Calu3 (cell line): ENCODE data around the gene ZBED5. TPM values are rescaled to one million over a fixed set of nuclear protein-coding genes. Genes with fewer than 3 reads are reported as not detected.
"Not testable (repeated sequence)": the region's sequence is repeated elsewhere in the genome, so short reads cannot be mapped to it uniquely, and the experiment has no call there.

Source experiments
- BruUV-seq: library from RNA; stranded (reverse); fragments of 400-500 nt; replicated peaks from 2 replicates; lab custom pipeline; 2021; lab: Mats Ljungman, UMichigan
- CTCF ChIA-PET: fragments of 300-600 bp; sonication (Branson Sonifier 250); formaldehyde crosslinking; loops from one replicate; lab custom pipeline; 2022; ENCODE audit warnings: antibody characterized with exemption; lab: Charles Lee
- DNase-seq: peaks from one replicate; pipeline ENCODE4 v3.0.0; 2022
- H3K27ac Mint-ChIP-seq: one replicate; pipeline ENCODE4 v1.8.0; 2022; ENCODE audit warnings: mixed read lengths; ENCODE audit not compliant: unreplicated experiment
- H3K27me3 Mint-ChIP-seq: one replicate; pipeline ENCODE4 v1.8.0; 2022; ENCODE audit warnings: mixed read lengths; ENCODE audit not compliant: unreplicated experiment
- H3K36me3 Mint-ChIP-seq: one replicate; pipeline ENCODE4 v1.8.0; 2022; ENCODE audit warnings: mild to moderate bottlenecking, moderate library complexity, mixed read lengths; ENCODE audit not compliant: insufficient read depth, unreplicated experiment
- H3K4me1 Mint-ChIP-seq: one replicate; pipeline ENCODE4 v1.8.0; 2022; ENCODE audit warnings: mild to moderate bottlenecking, low read depth, mixed read lengths; ENCODE audit not compliant: unreplicated experiment
- H3K4me3 Mint-ChIP-seq: one replicate; pipeline ENCODE4 v1.8.0; 2022; ENCODE audit warnings: mild to moderate bottlenecking, low read depth, moderate library complexity, mixed read lengths; ENCODE audit not compliant: unreplicated experiment
- H3K9me3 Mint-ChIP-seq: one replicate; pipeline ENCODE4 v1.8.0; 2022; ENCODE audit warnings: low read depth, mixed read lengths; ENCODE audit not compliant: unreplicated experiment
- CTCF ChIP-seq: fragments of 200-600 bp; IDR thresholded peaks from one replicate; pipeline ENCODE4 v1.8.0; 2022; ENCODE audit warnings: antibody characterized with exemption; ENCODE audit not compliant: unreplicated experiment
- intact Hi-C: fragments of 100-400 bp; cut with micrococcal nuclease; formaldehyde crosslinking; loops from one replicate; pipeline ENCODE4 v1.10.0; 2022; ENCODE audit not compliant: unreplicated experiment
- total RNA-seq: library from RNA; stranded (reverse); gene quantifications from 2 replicates; pipeline ENCODE4 v1.2.3, GENCODE V29; 2022

ZBED5 gene
- total RNA-seq, 1 experiment from 2014 or later = 51.4 TPM

GRCh38 chr11:10828402-10828801, 29.5 kb downstream of the ZBED5 start:
- Mint-ChIP-seq H3K4me1 (no peaks in the 10 kb centered on the region), H3K36me3 (no peaks in the 10 kb centered on the region), H3K27me3 (no peaks in the 10 kb centered on the region), H3K27ac (no peak overlapping the region), H3K4me3 (no peak overlapping the region), H3K9me3 (no peaks in the 10 kb centered on the region)
- CTCF ChIA-PET = no interaction called here
- intact Hi-C loops = no loop called here
- no peak for TF ChIP-seq CTCF
- no peak for DNase-seq
- BruUV-seq = no TSS peak

- intact Hi-C loops = no loop called here
- H3K9me3 Mint-ChIP-seq = no peaks in the 10 kb centered on the region
- H3K4me3 Mint-ChIP-seq = no peak overlapping the region
- CTCF ChIA-PET = interaction anchor here (0.5 kb wide), 1 partner anchor 19 kb away, joined by 3 read pairs; no protein-coding TSS in a partner anchor
- no TSS peak for BruUV-seq
- TF ChIP-seq CTCF = no peak
- no peak overlapping the region for H3K27ac Mint-ChIP-seq
- no peak for DNase-seq
- no peaks in the 10 kb centered on the region for H3K27me3 Mint-ChIP-seq
- no peaks in the 10 kb centered on the region for H3K4me1 Mint-ChIP-seq
- H3K36me3 Mint-ChIP-seq = no peaks in the 10 kb centered on the region
Observed at GRCh38 chr11:10824888-10825287, 33.0 kb downstream of the ZBED5 start.

GRCh38 chr11:10823152-10823579, 34.7 kb downstream of the ZBED5 start:
- Mint-ChIP-seq H3K36me3 (no peaks in the 10 kb centered on the region), H3K9me3 (no peaks in the 10 kb centered on the region), H3K4me1 (no peaks in the 10 kb centered on the region), H3K27ac (no peak overlapping the region), H3K4me3 (no peak overlapping the region), H3K27me3 (no peaks in the 10 kb centered on the region)
- TF ChIP-seq CTCF = no peak
- no TSS peak for BruUV-seq
- intact Hi-C loops = no loop called here
- CTCF ChIA-PET = no interaction called here
- no peak for DNase-seq

GRCh38 chr11:10822491-10822890, 35.4 kb downstream of the ZBED5 start:
- CTCF ChIA-PET, H3K4me3 Mint-ChIP-seq, H3K36me3 Mint-ChIP-seq, H3K27me3 Mint-ChIP-seq, H3K9me3 Mint-ChIP-seq, BruUV-seq, H3K4me1 Mint-ChIP-seq, H3K27ac Mint-ChIP-seq, intact Hi-C loops, DNase-seq: not testable (repeated sequence)

GRCh38 chr11:10818594-10818993, 39.3 kb downstream of the ZBED5 start:
- Mint-ChIP-seq H3K27ac (no peak overlapping the region), H3K4me1 (no peaks in the 10 kb centered on the region), H3K4me3 (no peak overlapping the region), H3K36me3 (no peaks in the 10 kb centered on the region), H3K27me3 (no peaks in the 10 kb centered on the region), H3K9me3 (no peaks in the 10 kb centered on the region)
- CTCF ChIA-PET = no interaction called here
- intact Hi-C loops = no loop called here
- DNase-seq = no peak
- no TSS peak for BruUV-seq
- TF ChIP-seq CTCF = no peak
